ENCODE measurements around the gene ARMC5.

ARMC5 gene

DNA sequence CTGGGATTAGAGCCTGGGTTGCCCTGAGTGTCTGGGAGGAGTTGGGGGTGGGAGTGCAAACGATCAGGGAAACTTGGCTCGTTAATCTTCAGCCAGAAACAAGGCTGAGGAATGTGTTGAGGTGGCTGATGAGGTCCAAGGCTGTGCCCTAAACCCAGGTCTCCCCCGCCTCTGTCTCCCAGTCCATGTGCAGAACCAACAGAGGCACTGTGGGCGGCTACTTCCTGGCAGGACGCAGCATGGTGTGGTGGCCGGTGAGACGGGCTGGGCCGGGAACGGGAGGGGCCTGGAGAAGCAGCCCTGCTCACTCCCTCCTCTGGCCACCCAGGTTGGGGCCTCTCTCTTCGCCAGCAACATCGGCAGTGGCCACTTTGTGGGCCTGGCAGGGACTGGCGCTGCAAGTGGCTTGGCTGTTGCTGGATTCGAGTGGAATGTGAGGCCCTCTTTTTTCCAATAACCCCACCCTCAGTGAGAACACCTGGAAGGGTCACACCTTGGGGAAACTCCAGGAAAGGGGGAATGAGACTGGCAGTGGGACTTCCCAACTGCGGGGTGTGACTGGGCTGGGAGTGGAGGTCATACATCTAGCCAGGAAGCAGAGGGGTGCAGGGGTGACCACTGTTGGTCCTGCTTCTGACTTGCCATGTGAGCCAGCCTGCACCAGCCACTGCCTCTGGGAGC is 25.3 kb downstream of the ARMC5 start:
- Histone ChIP-seq H2AFZ (ENCODE audit: low read depth, low read length) (no peak overlapping the region), H3K9ac (ENCODE audit: low read length) (no peak overlapping the region), H3K9me3 (ENCODE audit: insufficient read depth, low read length) (no peaks in the 10 kb centered on the region), H3K36me3 (replicated peaks; ENCODE audit: low read depth, low read length) (peaks cover 3% of the 10 kb centered on the region), H3K27ac (ENCODE audit: low read length) (no peak overlapping the region), H3K4me3 (ENCODE audit: low read length) (no peak overlapping the region), H3K4me1 (ENCODE audit: low read length) (no peaks in the 10 kb centered on the region), H3K4me2 (ENCODE audit: low read length) (no peak overlapping the region), H3K27me3 (ENCODE audit: low read depth, low read length) (peaks cover 10% of the 10 kb centered on the region), H4K20me1 (ENCODE audit: insufficient read depth, low read length) (no peaks in the 10 kb centered on the region), H3K79me2 (ENCODE audit: low read length) (no peaks in the 10 kb centered on the region)
- TF ChIP-seq, protein P1, sequence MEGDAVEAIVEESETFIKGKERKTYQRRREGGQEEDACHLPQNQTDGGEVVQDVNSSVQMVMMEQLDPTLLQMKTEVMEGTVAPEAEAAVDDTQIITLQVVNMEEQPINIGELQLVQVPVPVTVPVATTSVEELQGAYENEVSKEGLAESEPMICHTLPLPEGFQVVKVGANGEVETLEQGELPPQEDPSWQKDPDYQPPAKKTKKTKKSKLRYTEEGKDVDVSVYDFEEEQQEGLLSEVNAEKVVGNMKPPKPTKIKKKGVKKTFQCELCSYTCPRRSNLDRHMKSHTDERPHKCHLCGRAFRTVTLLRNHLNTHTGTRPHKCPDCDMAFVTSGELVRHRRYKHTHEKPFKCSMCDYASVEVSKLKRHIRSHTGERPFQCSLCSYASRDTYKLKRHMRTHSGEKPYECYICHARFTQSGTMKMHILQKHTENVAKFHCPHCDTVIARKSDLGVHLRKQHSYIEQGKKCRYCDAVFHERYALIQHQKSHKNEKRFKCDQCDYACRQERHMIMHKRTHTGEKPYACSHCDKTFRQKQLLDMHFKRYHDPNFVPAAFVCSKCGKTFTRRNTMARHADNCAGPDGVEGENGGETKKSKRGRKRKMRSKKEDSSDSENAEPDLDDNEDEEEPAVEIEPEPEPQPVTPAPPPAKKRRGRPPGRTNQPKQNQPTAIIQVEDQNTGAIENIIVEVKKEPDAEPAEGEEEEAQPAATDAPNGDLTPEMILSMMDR (IDR thresholded peaks at IDR 0.05; ENCODE audit: low read depth, low read length) = no peak
- no peak for TF ChIP-seq EZH2phosphoT487 (IDR thresholded peaks at IDR 0.05; ENCODE audit: low read depth)

DNA sequence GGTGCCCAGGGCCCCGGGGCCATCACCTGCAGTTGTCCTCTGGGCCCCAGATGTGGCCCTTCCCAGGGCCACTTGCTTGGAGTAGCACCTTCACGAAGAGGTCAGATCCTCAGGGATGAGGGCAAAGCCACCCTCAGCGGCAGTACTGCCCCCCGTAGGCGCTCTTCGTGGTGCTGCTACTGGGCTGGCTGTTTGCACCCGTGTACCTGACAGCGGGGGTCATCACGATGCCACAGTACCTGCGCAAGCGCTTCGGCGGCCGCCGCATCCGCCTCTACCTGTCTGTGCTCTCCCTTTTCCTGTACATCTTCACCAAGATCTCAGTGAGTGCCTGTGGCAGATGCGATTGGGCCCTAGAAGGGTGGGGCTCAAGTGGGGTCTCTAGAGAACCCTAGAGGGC is 26.3 kb downstream of the ARMC5 start:
- no peak overlapping the region for H2AFZ ChIP-seq (ENCODE audit: low read depth, low read length)
- no peaks in the 10 kb centered on the region for H3K9me3 ChIP-seq (ENCODE audit: insufficient read depth, low read length)
- H3K27me3 ChIP-seq (ENCODE audit: low read depth, low read length) = peaks cover 10% of the 10 kb centered on the region
- H3K4me1 ChIP-seq (ENCODE audit: low read length) = no peaks in the 10 kb centered on the region
- H3K27ac ChIP-seq (ENCODE audit: low read length) = no peak overlapping the region
- no peaks in the 10 kb centered on the region for H4K20me1 ChIP-seq (ENCODE audit: insufficient read depth, low read length)
- peaks cover 3% of the 10 kb centered on the region for H3K36me3 ChIP-seq (replicated peaks; ENCODE audit: low read depth, low read length)
- no peak for TF ChIP-seq EZH2phosphoT487 (IDR thresholded peaks at IDR 0.05; ENCODE audit: low read depth)
- TF ChIP-seq, protein P1 (IDR thresholded peaks at IDR 0.05; ENCODE audit: low read depth, low read length) = no peak
- no peak overlapping the region for H3K4me2 ChIP-seq (ENCODE audit: low read length)
- no peak overlapping the region for H3K4me3 ChIP-seq (ENCODE audit: low read length)
- H3K9ac ChIP-seq (ENCODE audit: low read length) = no peak overlapping the region
- H3K79me2 ChIP-seq (ENCODE audit: low read length) = no peaks in the 10 kb centered on the region

DNA sequence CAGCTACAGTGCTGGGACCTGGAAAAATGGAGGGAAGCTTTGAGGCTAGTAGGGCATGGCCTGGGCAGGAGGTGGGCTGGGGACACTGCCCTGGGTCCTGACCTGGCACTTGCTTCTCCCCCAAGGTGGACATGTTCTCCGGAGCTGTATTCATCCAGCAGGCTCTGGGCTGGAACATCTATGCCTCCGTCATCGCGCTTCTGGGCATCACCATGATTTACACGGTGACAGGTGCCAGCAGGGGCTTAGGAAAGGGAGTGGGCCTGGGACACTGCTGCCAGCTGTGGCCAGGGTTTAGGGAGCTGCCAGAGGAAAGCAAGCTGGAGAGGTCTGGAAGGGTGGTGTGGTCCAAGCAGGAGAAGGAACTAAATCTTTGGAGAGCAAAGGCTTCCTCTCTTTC is 26.7 kb downstream of the ARMC5 start:
- no peak overlapping the region for H3K4me2 ChIP-seq (ENCODE audit: low read length)
- no peaks in the 10 kb centered on the region for H3K79me2 ChIP-seq (ENCODE audit: low read length)
- no peaks in the 10 kb centered on the region for H3K4me1 ChIP-seq (ENCODE audit: low read length)
- no peak overlapping the region for H3K9ac ChIP-seq (ENCODE audit: low read length)
- no peaks in the 10 kb centered on the region for H4K20me1 ChIP-seq (ENCODE audit: insufficient read depth, low read length)
- H3K27ac ChIP-seq (ENCODE audit: low read length) = no peak overlapping the region
- no peaks in the 10 kb centered on the region for H3K9me3 ChIP-seq (ENCODE audit: insufficient read depth, low read length)
- H3K36me3 ChIP-seq (replicated peaks; ENCODE audit: low read depth, low read length) = peaks cover 3% of the 10 kb centered on the region
- no peak overlapping the region for H3K4me3 ChIP-seq (ENCODE audit: low read length)
- H2AFZ ChIP-seq (ENCODE audit: low read depth, low read length) = no peak overlapping the region
- no peak for TF ChIP-seq EZH2phosphoT487 (IDR thresholded peaks at IDR 0.05; ENCODE audit: low read depth)
- TF ChIP-seq, protein P1 (IDR thresholded peaks at IDR 0.05; ENCODE audit: low read depth, low read length) = no peak
- peaks cover 10% of the 10 kb centered on the region for H3K27me3 ChIP-seq (ENCODE audit: low read depth, low read length)

DNA sequence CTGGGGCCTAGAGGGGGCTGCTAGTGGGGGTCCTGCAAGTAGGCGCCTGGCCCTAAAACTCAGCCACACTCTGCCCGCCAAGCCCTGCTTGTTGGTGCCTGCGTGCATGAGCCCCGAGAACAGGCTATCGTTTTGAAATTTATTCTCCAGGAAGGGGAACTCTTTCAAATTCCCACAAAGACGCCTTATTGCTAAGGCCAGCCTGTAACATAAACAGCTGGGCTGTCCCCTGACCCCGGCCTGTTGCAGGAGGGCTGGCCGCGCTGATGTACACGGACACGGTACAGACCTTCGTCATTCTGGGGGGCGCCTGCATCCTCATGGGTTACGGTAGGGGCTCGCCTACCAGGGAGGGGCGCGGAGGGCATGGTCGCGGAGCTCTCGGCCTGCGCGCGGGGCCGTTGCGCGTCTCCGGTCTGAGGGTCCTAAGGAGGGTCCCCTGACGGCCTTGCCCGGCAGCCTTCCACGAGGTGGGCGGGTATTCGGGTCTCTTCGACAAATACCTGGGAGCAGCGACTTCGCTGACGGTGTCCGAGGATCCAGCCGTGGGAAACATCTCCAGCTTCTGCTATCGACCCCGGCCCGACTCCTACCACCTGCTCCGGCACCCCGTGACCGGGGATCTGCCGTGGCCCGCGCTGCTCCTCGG is 27.9 kb downstream of the ARMC5 start:
- no peaks in the 10 kb centered on the region for H3K79me2 ChIP-seq (ENCODE audit: low read length)
- no peaks in the 10 kb centered on the region for H4K20me1 ChIP-seq (ENCODE audit: insufficient read depth, low read length)
- no peak overlapping the region for H3K27ac ChIP-seq (ENCODE audit: low read length)
- peaks cover 6% of the 10 kb centered on the region for H3K27me3 ChIP-seq (ENCODE audit: low read depth, low read length)
- H3K9ac ChIP-seq (ENCODE audit: low read length) = no peak overlapping the region
- H2AFZ ChIP-seq (ENCODE audit: low read depth, low read length) = no peak overlapping the region
- no peak overlapping the region for H3K4me3 ChIP-seq (ENCODE audit: low read length)
- no peak overlapping the region for H3K4me2 ChIP-seq (ENCODE audit: low read length)
- no peaks in the 10 kb centered on the region for H3K9me3 ChIP-seq (ENCODE audit: insufficient read depth, low read length)
- H3K36me3 ChIP-seq (replicated peaks; ENCODE audit: low read depth, low read length) = peaks cover 3% of the 10 kb centered on the region
- TF ChIP-seq EZH2phosphoT487 (IDR thresholded peaks at IDR 0.05; ENCODE audit: low read depth) = no peak
- TF ChIP-seq, protein P1 (IDR thresholded peaks at IDR 0.05; ENCODE audit: low read depth, low read length) = no peak
- no peaks in the 10 kb centered on the region for H3K4me1 ChIP-seq (ENCODE audit: low read length)
